ENCODE measurements around the gene HCFC1. TPM values are rescaled to one million over a fixed set of nuclear protein-coding genes. Genes with fewer than 3 reads are reported as not detected.

Gene HCFC1
- total and polyA plus RNA-seq, 2 experiments from 2014 or later, result 18.9 to 25.0 TPM

- no peak for DNase-seq (ENCODE audit: low spot score)
- Histone ChIP-seq H3K79me2 (no peaks in the 10 kb centered on the region), H3K9me2 (replicated peaks; ENCODE audit: insufficient read depth) (no peaks in the 10 kb centered on the region), H3K9me3 (ENCODE audit: low read depth) (no peaks in the 10 kb centered on the region), H3K4me2 (no peak overlapping the region), H3K4me3 (no peak overlapping the region), H3K36me3 (replicated peaks; ENCODE audit: insufficient read depth, low read depth) (no peaks in the 10 kb centered on the region), H3K27me3 (no peaks in the 10 kb centered on the region), H3K4me1 (ENCODE audit: insufficient read depth) (no peaks in the 10 kb centered on the region), H3K27ac (no peak overlapping the region), H4K20me1 (ENCODE audit: insufficient read depth, poor library complexity, severe bottlenecking) (no peaks in the 10 kb centered on the region), H2AFZ (no peak overlapping the region)
- 96% methylated on average over 14 of the region's 14 CpGs for whole genome bisulfite sequencing (ENCODE audit: low lambda C conversion rate, missing lambda C conversion rate)
- no peak for TF ChIP-seq EZH2 (IDR thresholded peaks at IDR 0.05; ENCODE audit: borderline replicate concordance)
- TF ChIP-seq, protein P1, sequence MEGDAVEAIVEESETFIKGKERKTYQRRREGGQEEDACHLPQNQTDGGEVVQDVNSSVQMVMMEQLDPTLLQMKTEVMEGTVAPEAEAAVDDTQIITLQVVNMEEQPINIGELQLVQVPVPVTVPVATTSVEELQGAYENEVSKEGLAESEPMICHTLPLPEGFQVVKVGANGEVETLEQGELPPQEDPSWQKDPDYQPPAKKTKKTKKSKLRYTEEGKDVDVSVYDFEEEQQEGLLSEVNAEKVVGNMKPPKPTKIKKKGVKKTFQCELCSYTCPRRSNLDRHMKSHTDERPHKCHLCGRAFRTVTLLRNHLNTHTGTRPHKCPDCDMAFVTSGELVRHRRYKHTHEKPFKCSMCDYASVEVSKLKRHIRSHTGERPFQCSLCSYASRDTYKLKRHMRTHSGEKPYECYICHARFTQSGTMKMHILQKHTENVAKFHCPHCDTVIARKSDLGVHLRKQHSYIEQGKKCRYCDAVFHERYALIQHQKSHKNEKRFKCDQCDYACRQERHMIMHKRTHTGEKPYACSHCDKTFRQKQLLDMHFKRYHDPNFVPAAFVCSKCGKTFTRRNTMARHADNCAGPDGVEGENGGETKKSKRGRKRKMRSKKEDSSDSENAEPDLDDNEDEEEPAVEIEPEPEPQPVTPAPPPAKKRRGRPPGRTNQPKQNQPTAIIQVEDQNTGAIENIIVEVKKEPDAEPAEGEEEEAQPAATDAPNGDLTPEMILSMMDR (IDR thresholded peaks at IDR 0.05; ENCODE audit: poor library complexity), result no peak
- TF ChIP-seq EZH2phosphoT487 (IDR thresholded peaks at IDR 0.05; ENCODE audit: low read depth, severe bottlenecking, unreplicated experiment), result no peak
Measured at GRCh38 chrX:153958605-153959004, 13.0 kb downstream of the HCFC1 start.

DNA sequence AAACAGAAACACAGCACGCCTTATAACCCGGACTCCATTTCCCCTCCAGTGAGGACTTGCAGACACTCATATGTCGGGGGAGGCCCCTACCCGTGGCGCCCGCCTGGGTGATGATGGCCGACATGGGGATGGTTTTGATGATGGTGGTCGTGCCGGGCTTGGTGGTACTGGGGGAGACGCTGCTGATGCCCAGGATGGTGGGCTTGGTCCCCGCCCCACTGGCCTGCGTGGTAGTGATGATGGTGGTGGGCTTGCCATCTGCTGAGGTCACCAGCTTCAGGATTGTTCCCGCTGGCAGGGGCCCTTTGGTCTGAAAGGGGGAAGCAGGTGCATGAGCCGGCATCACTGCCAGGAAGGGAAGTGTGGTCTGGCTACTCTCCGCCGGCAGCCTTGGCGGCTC is 14.4 kb downstream of the HCFC1 start:
- H3K9me3 ChIP-seq (ENCODE audit: low read depth), result no peaks in the 10 kb centered on the region
- no peak overlapping the region for H3K27ac ChIP-seq
- H3K27me3 ChIP-seq, result no peaks in the 10 kb centered on the region
- TF ChIP-seq, protein P1 (IDR thresholded peaks at IDR 0.05; ENCODE audit: poor library complexity), result no peak
- no peak for TF ChIP-seq EZH2 (IDR thresholded peaks at IDR 0.05; ENCODE audit: borderline replicate concordance)
- TF ChIP-seq EZH2phosphoT487 (IDR thresholded peaks at IDR 0.05; ENCODE audit: low read depth, severe bottlenecking, unreplicated experiment), result no peak
- no peaks in the 10 kb centered on the region for H3K9me2 ChIP-seq (replicated peaks; ENCODE audit: insufficient read depth)
- WGBS (ENCODE audit: low lambda C conversion rate, missing lambda C conversion rate), result 92% methylated on average over 17 of the region's 17 CpGs
- no peaks in the 10 kb centered on the region for H3K4me1 ChIP-seq (ENCODE audit: insufficient read depth)
- no peak overlapping the region for H2AFZ ChIP-seq
- H3K79me2 ChIP-seq, result no peaks in the 10 kb centered on the region
- no peak overlapping the region for H3K4me2 ChIP-seq
- no peak overlapping the region for H3K4me3 ChIP-seq
- no peak for DNase-seq (ENCODE audit: low spot score)
- H3K36me3 ChIP-seq (replicated peaks; ENCODE audit: insufficient read depth, low read depth), result no peaks in the 10 kb centered on the region
- H4K20me1 ChIP-seq (ENCODE audit: insufficient read depth, poor library complexity, severe bottlenecking), result no peaks in the 10 kb centered on the region

DNA sequence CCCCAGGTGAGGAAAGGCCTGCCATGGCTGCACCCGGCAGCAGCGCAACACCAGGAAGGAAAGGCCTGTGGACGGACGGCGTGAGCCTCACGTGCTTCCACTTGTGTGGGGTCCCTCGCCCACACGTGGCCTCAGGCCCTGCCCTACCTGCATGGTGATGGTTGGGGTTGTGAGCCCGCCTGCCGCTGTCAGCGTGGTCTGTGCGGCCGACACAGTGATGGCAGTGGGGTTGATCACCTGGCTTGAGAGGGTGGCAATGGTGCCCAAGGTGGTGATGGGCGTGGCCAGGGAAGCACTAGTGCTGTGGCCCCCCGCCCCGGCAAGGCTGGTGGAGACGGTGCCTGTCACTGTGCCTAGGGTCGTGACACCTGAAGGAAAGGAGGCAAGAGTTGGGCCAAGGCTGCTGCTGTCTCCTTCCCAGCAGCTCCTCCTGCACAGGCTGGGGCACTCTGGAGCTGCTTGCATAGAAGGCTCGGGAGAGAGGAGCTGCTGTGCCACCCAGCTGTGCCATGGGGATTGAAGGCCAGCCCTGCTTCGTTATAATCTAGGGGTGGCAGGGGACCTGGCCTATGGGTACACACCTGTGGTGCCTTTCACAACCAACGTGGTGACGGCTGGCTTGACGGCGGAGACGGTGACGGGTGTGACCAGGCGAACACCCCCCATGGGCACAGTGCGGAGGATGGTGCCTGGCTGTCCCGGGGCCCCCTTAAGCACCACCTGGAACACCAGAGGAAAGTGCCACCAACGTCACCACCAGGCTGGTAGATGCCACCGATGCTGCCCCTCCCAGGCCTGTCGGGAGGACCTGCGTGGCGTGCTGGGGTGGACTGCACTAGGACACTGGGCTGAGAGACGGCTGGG is 15.3 kb downstream of the HCFC1 start:
- TF ChIP-seq, protein P1 (IDR thresholded peaks at IDR 0.05; ENCODE audit: poor library complexity), result no peak
- TF ChIP-seq EZH2phosphoT487 (IDR thresholded peaks at IDR 0.05; ENCODE audit: low read depth, severe bottlenecking, unreplicated experiment) (no peak), EZH2 (IDR thresholded peaks at IDR 0.05; ENCODE audit: borderline replicate concordance) (no peak)
- no peak overlapping the region for H3K4me2 ChIP-seq
- H3K9me2 ChIP-seq (replicated peaks; ENCODE audit: insufficient read depth), result no peaks in the 10 kb centered on the region
- no peaks in the 10 kb centered on the region for H4K20me1 ChIP-seq (ENCODE audit: insufficient read depth, poor library complexity, severe bottlenecking)
- H3K36me3 ChIP-seq (replicated peaks; ENCODE audit: insufficient read depth, low read depth), result no peaks in the 10 kb centered on the region
- H3K9me3 ChIP-seq (ENCODE audit: low read depth), result no peaks in the 10 kb centered on the region
- 90% methylated on average over 35 of the region's 35 CpGs for WGBS (ENCODE audit: low lambda C conversion rate, missing lambda C conversion rate)
- no peaks in the 10 kb centered on the region for H3K4me1 ChIP-seq (ENCODE audit: insufficient read depth)
- no peak overlapping the region for H3K4me3 ChIP-seq
- no peak overlapping the region for H3K27ac ChIP-seq
- H3K27me3 ChIP-seq, result no peaks in the 10 kb centered on the region
- H3K79me2 ChIP-seq, result no peaks in the 10 kb centered on the region
- no peak overlapping the region for H2AFZ ChIP-seq
- DNase-seq (ENCODE audit: low spot score), result no peak

Data from hepatocyte (in vitro differentiated cells).